PC-9 (cell line): ENCODE measurements around the gene TBC1D2B. TPM values are rescaled to one million over a fixed set of nuclear protein-coding genes. Genes with fewer than 3 reads are reported as not detected.

Experiments
- BruUV-seq: library from RNA; stranded (reverse); fragments of 400-500 nt; replicated peaks from 2 replicates; lab custom pipeline; 2021; lab: Mats Ljungman, UMichigan
- CTCF ChIA-PET: fragments of 300-600 bp; sonication (Branson Sonifier 250); formaldehyde crosslinking; loops from one replicate; lab custom pipeline; 2022; ENCODE audit warnings: antibody characterized with exemption; lab: Charles Lee
- POLR2A ChIA-PET: fragments of 300-600 bp; sonication (Branson Sonifier 250); formaldehyde crosslinking; loops from one replicate; lab custom pipeline; 2022; ENCODE audit warnings: antibody characterized with exemption; ENCODE audit not compliant: unreplicated experiment; lab: Charles Lee
- DNase-seq, 2 experiments: peaks; one replicate each; pipeline versions ENCODE4 v3.0.0 to v3.0.0-alpha.2; 2015 to 2022; ENCODE audit warnings: mixed read lengths in 1 of 2
- H2AFZ ChIP-seq: fragments of 200-600 bp; sonication (generic); 2 replicates; pipeline ENCODE4 v1.8.1; 2017; ENCODE audit warnings: antibody characterized with exemption
- H3F3A ChIP-seq: fragments of 200-600 bp; sonication (generic); 2 replicates; pipeline ENCODE4 v1.8.1; 2017; ENCODE audit warnings: antibody characterized with exemption, mild to moderate bottlenecking, low read depth; ENCODE audit not compliant: insufficient read depth
- H3K27ac ChIP-seq: fragments of 200-600 bp; sonication (generic); 2 replicates; pipeline ENCODE4 v1.6.1; 2016; ENCODE audit warnings: mixed run types
- H3K27me3 ChIP-seq: fragments of 200-600 bp; sonication (generic); 2 replicates; pipeline ENCODE4 v1.6.1; 2016; ENCODE audit warnings: low read depth, mixed run types; ENCODE audit not compliant: insufficient read depth
- H3K36me3 ChIP-seq: fragments of 200-600 bp; sonication (generic); 2 replicates; pipeline ENCODE4 v1.6.1; 2016; ENCODE audit warnings: low read depth, mixed run types
- H3K4me1 ChIP-seq: fragments of 200-600 bp; sonication (generic); replicated peaks from 2 replicates; pipeline ENCODE4 v1.6.1; 2016; ENCODE audit warnings: mixed run types; ENCODE audit not compliant: insufficient read depth
- H3K4me2 ChIP-seq: fragments of 200-600 bp; sonication (generic); 2 replicates; pipeline ENCODE4 v1.6.1; 2017; ENCODE audit warnings: mixed run types
- H3K4me3 ChIP-seq: fragments of 200-600 bp; sonication (generic); 2 replicates; pipeline ENCODE4 v1.6.1; 2016; ENCODE audit warnings: mixed run types
- H3K79me2 ChIP-seq: fragments of 200-600 bp; sonication (generic); 2 replicates; pipeline ENCODE4 v1.6.1; 2017; ENCODE audit warnings: low read depth, mixed run types
- H3K9me2 ChIP-seq: fragments of 200-600 bp; sonication (generic); 2 replicates; pipeline ENCODE4 v1.8.1; 2017; ENCODE audit warnings: mild to moderate bottlenecking; ENCODE audit not compliant: insufficient read depth
- H3K9me3 ChIP-seq: fragments of 200-600 bp; sonication (generic); 2 replicates; pipeline ENCODE4 v1.8.1; 2016; ENCODE audit warnings: low read depth; ENCODE audit not compliant: insufficient read depth
- H4K20me1 ChIP-seq: fragments of 200-600 bp; sonication (generic); 2 replicates; pipeline ENCODE4 v1.8.1; 2017; ENCODE audit not compliant: insufficient read depth
- CTCF ChIP-seq: fragments of 200-600 bp; sonication (generic); conservative IDR thresholded peaks from 2 replicates; pipeline ENCODE4 v1.6.1; 2017; ENCODE audit warnings: mixed run types, antibody characterized with exemption, mild to moderate bottlenecking, moderate library complexity
- EZH2 ChIP-seq: fragments of 200-600 bp; sonication (generic); IDR thresholded peaks from 2 replicates; pipeline ENCODE4 v1.8.0; 2017; ENCODE audit warnings: antibody characterized with exemption, low read depth
- intact Hi-C: fragments of 100-400 bp; cut with micrococcal nuclease; formaldehyde crosslinking; loops from one replicate; pipeline ENCODE4 v1.10.0; 2022; ENCODE audit not compliant: unreplicated experiment
- total RNA-seq: library from RNA; stranded (reverse); gene quantifications from 2 replicates; pipeline ENCODE4 v1.2.3, GENCODE V29; 2021

TBC1D2B gene
- total RNA-seq, 1 experiment from 2014 or later: 27.7 TPM

GRCh38 chr15:78104119-78104479, 26.6 kb upstream of the TBC1D2B start:
- Histone ChIP-seq H3K79me2 (no peaks in the 10 kb centered on the region), H3K27me3 (no peaks in the 10 kb centered on the region), H3K4me1 (peaks cover 46% of the 10 kb centered on the region), H3K9me3 (no peaks in the 10 kb centered on the region), H4K20me1 (no peaks in the 10 kb centered on the region), H3K27ac (no peak overlapping the region), H3F3A (peaks cover 9% of the 10 kb centered on the region; the same call in 1 of the 2 replicates), H3K9me2 (no peaks in the 10 kb centered on the region), H3K4me2 (peak overlapping the region; percentile 42), H3K4me3 (no peak overlapping the region), H3K36me3 (no peaks in the 10 kb centered on the region), H2AFZ (no peak overlapping the region; the same call in 1 of the 2 replicates)
- ChIA-PET CTCF (no interaction called here), POLR2A (no interaction called here)
- intact Hi-C loops: no loop called here
- no TSS peak for BruUV-seq
- TF ChIP-seq CTCF: no peak
- no peak for TF ChIP-seq EZH2
- peak; percentile 43 to 68 for DNase-seq

GRCh38 chr15:78103406-78104118, 26.1 kb upstream of the TBC1D2B start:
- Histone ChIP-seq H3K79me2 (no peaks in the 10 kb centered on the region), H3K27me3 (no peaks in the 10 kb centered on the region), H2AFZ (no peak overlapping the region; the same call in 1 of the 2 replicates), H3K4me1 (peaks cover 46% of the 10 kb centered on the region), H3F3A (peaks cover 9% of the 10 kb centered on the region; the same call in 1 of the 2 replicates), H3K9me3 (no peaks in the 10 kb centered on the region), H3K36me3 (no peaks in the 10 kb centered on the region), H3K4me3 (no peak overlapping the region), H4K20me1 (no peaks in the 10 kb centered on the region), H3K4me2 (peak overlapping the region; percentile 42), H3K27ac (0 out of 2 replicates have a peak overlapping the region, but pooled peaks have one; percentile 12), H3K9me2 (no peaks in the 10 kb centered on the region)
- intact Hi-C loops: no loop called here
- POLR2A ChIA-PET: no interaction called here
- CTCF ChIA-PET: no interaction called here
- no TSS peak for BruUV-seq
- DNase-seq: peak; percentile 35 to 48
- TF ChIP-seq CTCF (no peak), EZH2 (no peak)

- H3K4me2 ChIP-seq: no peak overlapping the region
- H4K20me1 ChIP-seq: no peaks in the 10 kb centered on the region
- POLR2A ChIA-PET: no interaction called here
- H3K9me2 ChIP-seq: no peaks in the 10 kb centered on the region
- intact Hi-C loops: no loop called here
- TF ChIP-seq EZH2: no peak
- TF ChIP-seq CTCF: no peak
- H2AFZ ChIP-seq: no peak overlapping the region
- no peaks in the 10 kb centered on the region for H3K36me3 ChIP-seq
- peaks cover 46% of the 10 kb centered on the region for H3K4me1 ChIP-seq
- no TSS peak for BruUV-seq
- no peaks in the 10 kb centered on the region for H3K79me2 ChIP-seq
- H3K4me3 ChIP-seq: no peak overlapping the region
- DNase-seq: no peak
- CTCF ChIA-PET: no interaction called here
- peaks cover 9% of the 10 kb centered on the region; the same call in 1 of the 2 replicates for H3F3A ChIP-seq
- H3K9me3 ChIP-seq: no peaks in the 10 kb centered on the region
- H3K27ac ChIP-seq: no peak overlapping the region
- H3K27me3 ChIP-seq: no peaks in the 10 kb centered on the region
Measured at GRCh38 chr15:78102741-78103140, 25.2 kb upstream of the TBC1D2B start.
